IMR-90 (cell line): ENCODE results near the gene ACAP2. TPM values are rescaled to one million over a fixed set of nuclear protein-coding genes. Genes with fewer than 3 reads are reported as not detected.

Source experiments
- ATAC-seq: fragments of 200-7000 bp; cut with Tn5 transposase; 2 replicates; pipeline ENCODE4 v1.9.1; 2020; ENCODE audit warnings: low read depth, mild to moderate bottlenecking, moderate library complexity
- BruUV-seq: library from RNA; stranded (reverse); fragments of 400-500 nt; replicated peaks from 2 replicates; lab custom pipeline; 2021; lab: Mats Ljungman, UMichigan
- CTCF ChIA-PET: fragments of 300-600 bp; formaldehyde crosslinking; extraction: SDS; loops from one replicate; lab custom pipeline; 2021; ENCODE audit warnings: antibody characterized with exemption; lab: Yijun Ruan, JAX
- POLR2A ChIA-PET: fragments of 300-600 bp; sonication (Branson Sonifier 250); formaldehyde crosslinking; loops from one replicate; lab custom pipeline; 2022; ENCODE audit warnings: antibody characterized with exemption; ENCODE audit not compliant: unreplicated experiment; lab: Charles Lee
- DNase-seq: peaks from one replicate; pipeline ENCODE4 v3.0.0; 2013
- H2AFZ ChIP-seq: replicated peaks from 2 replicates; pipeline ENCODE3; 2013; ENCODE audit warnings: low read length, mild to moderate bottlenecking; ENCODE audit not compliant: poor library complexity
- H2AK5ac ChIP-seq: 2 replicates; pipeline ENCODE4 v1.6.1; 2013; ENCODE audit warnings: low read depth, low read length, inconsistent platforms
- H2AK9ac ChIP-seq: replicated peaks from 2 replicates; pipeline ENCODE3; 2013; ENCODE audit warnings: mild to moderate bottlenecking, low read depth, low read length, moderate library complexity; ENCODE audit not compliant: poor library complexity
- H2BK120ac ChIP-seq: 2 replicates; pipeline ENCODE4 v1.6.1; 2013; ENCODE audit warnings: low read depth, low read length, inconsistent platforms
- H2BK15ac ChIP-seq: 3 replicates; pipeline ENCODE4 v1.6.1; 2013; ENCODE audit warnings: low read depth, low read length, inconsistent platforms
- H2BK20ac ChIP-seq: 2 replicates; pipeline ENCODE4 v1.6.1; 2013; ENCODE audit warnings: low read depth, mild to moderate bottlenecking, inconsistent platforms, low read length, moderate library complexity
- H2BK5ac ChIP-seq: 2 replicates; pipeline ENCODE4 v1.6.1; 2013; ENCODE audit warnings: mild to moderate bottlenecking, low read depth, low read length, inconsistent platforms; ENCODE audit not compliant: poor library complexity, severe bottlenecking
- H3K14ac ChIP-seq: replicated peaks from 2 replicates; pipeline ENCODE4 v1.6.1; 2013; ENCODE audit warnings: low read depth, low read length, inconsistent platforms
- H3K18ac ChIP-seq: 2 replicates; pipeline ENCODE4 v1.6.1; 2013; ENCODE audit warnings: low read depth, low read length, control low read depth
- H3K23ac ChIP-seq: 2 replicates; pipeline ENCODE4 v1.6.1; 2013; ENCODE audit warnings: low read depth, low read length, inconsistent platforms
- H3K27ac ChIP-seq: 2 replicates; pipeline ENCODE4 v1.5.1; 2013; ENCODE audit warnings: mild to moderate bottlenecking, control low read depth, low read length; ENCODE audit not compliant: insufficient read depth
- H3K27me3 ChIP-seq: 2 replicates; pipeline ENCODE4 v1.6.1; 2013; ENCODE audit warnings: low read length; ENCODE audit not compliant: control insufficient read depth, insufficient read depth
- H3K36me3 ChIP-seq: 2 replicates; pipeline ENCODE4 v1.6.1; 2013; ENCODE audit warnings: low read length, mixed read lengths; ENCODE audit not compliant: control insufficient read depth, insufficient read depth
- H3K4ac ChIP-seq: 2 replicates; pipeline ENCODE4 v1.6.1; 2013; ENCODE audit warnings: low read depth, low read length, inconsistent platforms
- H3K4me1 ChIP-seq: 2 replicates; pipeline ENCODE4 v1.6.1; 2013; ENCODE audit warnings: low read length, mixed read lengths; ENCODE audit not compliant: control insufficient read depth, insufficient read depth
- H3K4me2 ChIP-seq: 2 replicates; pipeline ENCODE4 v1.6.1; 2013; ENCODE audit warnings: low read depth, mild to moderate bottlenecking, control low read depth, low read length, moderate library complexity
- H3K4me3 ChIP-seq: 2 replicates; pipeline ENCODE4 v1.5.1; 2013; ENCODE audit warnings: low read depth, mild to moderate bottlenecking, control low read depth, low read length, moderate library complexity; ENCODE audit not compliant: insufficient read depth
- H3K56ac ChIP-seq: 2 replicates; pipeline ENCODE4 v1.6.1; 2013; ENCODE audit warnings: low read length, inconsistent platforms; ENCODE audit not compliant: insufficient read depth; ENCODE audit errors: extremely low read depth
- H3K79me1 ChIP-seq, 2 experiments: 2 replicates each; pipeline ENCODE4 v1.6.1; 2013; ENCODE audit warnings: low read length in 2 of 2, inconsistent platforms in 1 of 2, low read depth in 1 of 2
- H3K9ac ChIP-seq: 2 replicates; pipeline ENCODE4 v1.6.1; 2013; ENCODE audit warnings: low read depth, low read length, control low read depth
- H3K9me1 ChIP-seq: 2 replicates; pipeline ENCODE4 v1.6.1; 2013; ENCODE audit warnings: low read length, inconsistent platforms; ENCODE audit not compliant: insufficient read depth
- H3K9me3 ChIP-seq: 2 replicates; pipeline ENCODE4 v1.6.1; 2013; ENCODE audit warnings: low read length; ENCODE audit not compliant: control insufficient read depth, insufficient read depth
- H4K20me1 ChIP-seq: 2 replicates; pipeline ENCODE4 v1.6.1; 2013; ENCODE audit warnings: low read length, inconsistent platforms; ENCODE audit not compliant: insufficient read depth
- H4K5ac ChIP-seq: 2 replicates; pipeline ENCODE4 v1.6.1; 2013; ENCODE audit warnings: mild to moderate bottlenecking, low read depth, low read length, control low read depth
- H4K8ac ChIP-seq, 2 experiments: 2 replicates each; pipeline ENCODE4 v1.6.1; 2013; ENCODE audit warnings: low read depth in 2 of 2, low read length in 2 of 2, control low read depth in 1 of 2, inconsistent platforms in 1 of 2
- H4K91ac ChIP-seq: 2 replicates; pipeline ENCODE4 v1.6.1; 2013; ENCODE audit warnings: low read depth, low read length, inconsistent platforms; ENCODE audit not compliant: insufficient read depth
- CHD1 ChIP-seq: IDR thresholded peaks from 2 replicates; pipeline ENCODE4 v1.6.1; 2012; ENCODE audit warnings: low read depth, low read length, improper control_type of control experiment
- whole genome bisulfite sequencing, 2 experiments: methylation state at CpG; one replicate each; pipeline versions ENCODE4 v1.1.5 to v1.1.7; 2013; ENCODE audit warnings: missing lambda C conversion rate in 2 of 2; ENCODE audit not compliant: insufficient read length in 1 of 2; ENCODE audit errors: extremely low coverage in 2 of 2; 5-methylcytosine and 5-hydroxymethylcytosine counted together
- dilution Hi-C: fragments of 300-500 bp; cut with HindIII; formaldehyde crosslinking; loops from one replicate; pipeline ENCODE4 v1.14.3; 2018; ENCODE audit warnings: low sequenced_read_pairs; ENCODE audit not compliant: unreplicated experiment
- in situ Hi-C: fragments of 300-500 bp; cut with MboI; formaldehyde crosslinking; loops from 3 replicates; pipeline ENCODE4 v1.14.3; 2019; ENCODE audit warnings: low sequenced_read_pairs, inconsistent platforms, mixed read lengths
- intact Hi-C: fragments of 100-400 bp; cut with micrococcal nuclease; formaldehyde crosslinking; loops from 2 replicates; pipeline ENCODE4 v1.10.0; 2022
- polyA plus RNA-seq, 3 experiments: library from polyadenylated mRNA; depleted of rRNA; stranded (reverse); fragments of >200 nt; gene quantifications; 2 replicates each; pipeline ENCODE4 v1.2.3, GENCODE V29; 2012; ENCODE audit warnings: low replicate concordance in 1 of 3
- total RNA-seq: library from RNA; depleted of rRNA; stranded (reverse); fragments of >200 nt; gene quantifications from 2 replicates; pipeline ENCODE4 v1.2.3, GENCODE V29; 2012

Gene ACAP2
- total and polyA plus RNA-seq, 2 of the 4 experiments (the other 2 are of a cell fraction), result 11.9 to 35.1 TPM

- H3K4me2 ChIP-seq, result peak overlapping the region; percentile 41
- H3K27ac ChIP-seq, result peak overlapping the region; percentile 87
- peak overlapping the region; percentile 99; the same call in 1 of the 2 replicates for H2AK5ac ChIP-seq
- H2AFZ ChIP-seq, result peak overlapping the region; percentile 89
- no peak for DNase-seq
- no peak overlapping the region for H3K4me3 ChIP-seq
- H2BK20ac ChIP-seq, result peak overlapping the region; percentile 77
- peak overlapping the region; percentile 95 for H4K91ac ChIP-seq
- H4K5ac ChIP-seq, result peak overlapping the region; percentile 86
- H4K8ac ChIP-seq, result peak overlapping the region; percentile 95 to 97
- H3K36me3 ChIP-seq, result no peaks in the 10 kb centered on the region
- H3K23ac ChIP-seq, result peak overlapping the region; percentile 98
- H4K20me1 ChIP-seq, result no peaks in the 10 kb centered on the region; the same call in 1 of the 2 replicates
- H2AK9ac ChIP-seq, result peak overlapping the region; percentile 94
- dilution Hi-C loops, result no loop called here
- BruUV-seq, result no TSS peak
- H3K56ac ChIP-seq, result peak overlapping the region; percentile 55; the same call in 1 of the 2 replicates
- H2BK120ac ChIP-seq, result peak overlapping the region; percentile 97
- ChIA-PET POLR2A (no interaction called here), CTCF (interaction anchor here (1.5 kb wide), 1 partner anchor 576 kb away, joined by 7 read pairs; no protein-coding TSS in a partner anchor)
- peaks cover 28 to 60% of the 10 kb centered on the region in 2 experiments for H3K79me1 ChIP-seq
- H2BK15ac ChIP-seq, result peak overlapping the region; percentile 93; the same call in 2 of the 3 replicates
- ATAC-seq, result no peak
- peak overlapping the region; percentile 97 for H3K14ac ChIP-seq
- no peaks in the 10 kb centered on the region for H3K27me3 ChIP-seq
- H3K18ac ChIP-seq, result peak overlapping the region; percentile 1; the same call in 1 of the 2 replicates
- peaks cover 16% of the 10 kb centered on the region for H3K4me1 ChIP-seq
- H3K9ac ChIP-seq, result peak overlapping the region; percentile 73
- H3K9me1 ChIP-seq, result peaks cover 10% of the 10 kb centered on the region
- peak overlapping the region; percentile 75 for H2BK5ac ChIP-seq
- H3K4ac ChIP-seq, result peak overlapping the region; percentile 99
- intact Hi-C loops, result loop anchor here (1.0 to 10.0 kb wide), 3 partner anchors 104 to 156 kb away; no protein-coding TSS in a partner anchor
- in situ Hi-C loops, result loop anchor here (10.0 kb wide), 1 partner anchor 144 kb away; no protein-coding TSS in a partner anchor
- WGBS, 2 experiments, result 64% methylated on average over 7 of the region's 14 CpGs; no CpG with 5 or more reads in 1 of the 2 experiments
- no peak for TF ChIP-seq CHD1
- H3K9me3 ChIP-seq, result no peaks in the 10 kb centered on the region
These were observed 184.2 kb downstream of the ACAP2 start for GRCh38 chr3:195258449-195259153.
